Measurements from ENCODE around the gene WNT3.
A peak's percentile ranks its signal among the peaks of the same experiment; 100 is the strongest.

DNA sequence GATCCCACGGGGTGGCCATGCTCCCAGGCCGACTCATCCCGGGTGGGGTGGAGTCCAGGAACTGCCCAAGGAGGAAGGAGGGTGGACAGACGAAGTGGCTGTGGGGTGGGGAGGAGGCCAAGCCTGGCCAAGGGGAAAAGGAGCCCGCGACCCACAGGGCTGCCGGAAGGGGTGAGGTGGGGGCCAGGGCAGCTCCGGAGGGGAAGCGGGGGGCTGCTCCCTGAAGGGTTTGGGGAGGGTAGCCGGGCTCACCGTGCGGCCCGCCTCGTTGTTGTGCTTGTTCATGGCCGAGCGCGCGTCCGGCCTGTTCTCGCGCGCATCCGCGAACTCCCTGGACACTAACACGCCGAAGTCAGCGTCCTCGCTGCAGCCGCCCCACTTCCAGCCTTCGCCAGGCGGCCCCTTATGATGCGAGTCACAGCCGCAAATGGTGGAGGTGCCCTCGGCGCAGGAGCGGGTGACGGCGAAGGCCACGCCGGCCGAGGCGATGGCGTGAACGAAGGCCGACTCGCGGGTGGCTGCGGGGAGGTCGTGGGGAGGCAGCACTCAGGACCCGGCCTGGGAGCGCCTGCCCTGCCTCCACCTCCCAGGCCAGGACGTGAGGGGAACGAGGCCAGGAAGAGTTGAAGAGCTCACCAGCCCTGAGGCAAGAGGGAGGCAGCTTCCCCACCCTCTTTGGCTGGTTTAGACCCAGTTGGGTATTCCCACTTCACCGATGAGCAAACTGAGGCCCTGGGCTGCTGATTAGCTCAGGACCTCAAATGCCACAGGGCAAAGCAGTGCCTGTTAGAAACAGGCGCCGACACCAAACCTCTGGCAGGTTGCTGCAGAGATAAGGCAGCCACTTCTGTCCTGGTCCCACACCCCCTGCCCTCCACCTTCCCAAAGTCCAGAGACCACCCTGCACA, 48.7 kb downstream of the WNT3 start:
- TF ChIP-seq CTCF (IDR thresholded peaks at IDR 0.05 in 8 of 11, conservative IDR thresholded peaks at IDR 0.05 in 3 of 11): no peak
- no peak for TF ChIP-seq POLR2A (IDR thresholded peaks at IDR 0.05)
- TF ChIP-seq POLR2AphosphoS5 (IDR thresholded peaks at IDR 0.05): peak in 1 of 3 donors; percentile 21

Measured in spleen (tissue), 7 donors.